Measurements from ENCODE around the gene COL1A1.

COL1A1 gene

DNA sequence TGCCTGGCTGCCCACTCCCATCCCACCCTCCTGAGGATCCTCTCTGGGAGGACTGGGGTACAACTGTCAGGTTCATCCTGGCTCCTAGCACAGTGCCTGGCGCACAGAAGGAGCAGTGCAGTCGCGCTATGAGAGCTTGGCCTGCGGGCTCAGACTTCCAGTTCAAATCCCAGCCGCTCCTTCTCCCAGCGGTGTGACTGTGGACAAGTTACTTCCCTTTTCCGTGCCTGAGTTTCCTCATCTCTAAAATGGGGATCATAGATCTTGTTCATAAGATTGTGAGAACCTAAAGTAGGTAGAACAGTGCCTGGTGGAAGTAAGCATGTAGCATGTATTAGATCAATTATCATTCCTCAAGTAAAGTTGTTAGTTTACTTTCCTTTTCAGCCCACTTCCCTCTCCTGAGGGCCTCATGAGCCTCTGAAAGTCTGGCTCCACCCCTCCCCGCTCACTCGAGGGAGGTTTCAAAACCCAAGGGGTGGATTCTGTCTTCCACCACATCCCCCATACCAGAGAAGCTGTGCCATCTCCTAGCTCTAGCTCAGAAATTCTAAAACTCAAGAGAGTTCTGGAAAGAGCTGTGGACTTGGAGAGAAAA, 19.9 kb upstream of the COL1A1 start:
- H3K27ac ChIP-seq (ENCODE audit: low read depth, low read length, poor library complexity, severe bottlenecking) = no peak overlapping the region
- H2AFZ ChIP-seq (ENCODE audit: low read length) = no peak overlapping the region

DNA sequence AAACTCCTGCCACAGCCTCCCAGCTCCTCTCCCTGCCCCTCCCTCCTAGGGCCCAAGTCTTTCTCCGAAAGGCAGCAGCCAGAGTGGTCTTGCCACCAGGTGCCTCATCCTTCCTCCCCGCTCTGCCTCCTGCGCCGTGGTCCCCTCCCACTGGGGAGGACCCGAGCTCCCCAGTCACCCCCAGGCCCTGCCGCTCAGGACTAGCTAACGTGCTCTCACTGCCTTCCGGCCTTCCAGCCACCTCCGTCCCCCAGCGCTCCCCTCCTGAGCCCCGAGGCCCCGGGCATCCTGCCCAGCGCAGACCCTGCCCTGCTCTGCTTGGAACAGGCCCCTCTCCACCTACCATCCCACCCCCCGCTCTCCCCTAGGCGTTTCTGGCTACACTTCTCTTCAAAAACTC, 19.4 kb upstream of the COL1A1 start:
- no peak overlapping the region for H3K27ac ChIP-seq (ENCODE audit: low read depth, low read length, poor library complexity, severe bottlenecking)
- H3K9ac ChIP-seq (ENCODE audit: low read length) = no peak overlapping the region
- no peaks in the 10 kb centered on the region for H3F3A ChIP-seq (ENCODE audit: insufficient read depth, low read length)
- peaks cover 9% of the 10 kb centered on the region; the same call in 1 of the 2 replicates for H3K27me3 ChIP-seq (ENCODE audit: insufficient read depth, low read length)
- no peak overlapping the region for H3K4me2 ChIP-seq (ENCODE audit: low read length)
- H3K9me2 ChIP-seq (ENCODE audit: low read depth, low read length) = no peaks in the 10 kb centered on the region
- H3K36me3 ChIP-seq (ENCODE audit: insufficient read depth, low read length) = no peaks in the 10 kb centered on the region; the same call in 1 of the 2 replicates
- no peaks in the 10 kb centered on the region for H4K20me1 ChIP-seq (ENCODE audit: insufficient read depth, low read length)
- TF ChIP-seq EZH2 (IDR thresholded peaks at IDR 0.05; ENCODE audit: borderline replicate concordance, low read length) = no peak
- TF ChIP-seq, protein P1, sequence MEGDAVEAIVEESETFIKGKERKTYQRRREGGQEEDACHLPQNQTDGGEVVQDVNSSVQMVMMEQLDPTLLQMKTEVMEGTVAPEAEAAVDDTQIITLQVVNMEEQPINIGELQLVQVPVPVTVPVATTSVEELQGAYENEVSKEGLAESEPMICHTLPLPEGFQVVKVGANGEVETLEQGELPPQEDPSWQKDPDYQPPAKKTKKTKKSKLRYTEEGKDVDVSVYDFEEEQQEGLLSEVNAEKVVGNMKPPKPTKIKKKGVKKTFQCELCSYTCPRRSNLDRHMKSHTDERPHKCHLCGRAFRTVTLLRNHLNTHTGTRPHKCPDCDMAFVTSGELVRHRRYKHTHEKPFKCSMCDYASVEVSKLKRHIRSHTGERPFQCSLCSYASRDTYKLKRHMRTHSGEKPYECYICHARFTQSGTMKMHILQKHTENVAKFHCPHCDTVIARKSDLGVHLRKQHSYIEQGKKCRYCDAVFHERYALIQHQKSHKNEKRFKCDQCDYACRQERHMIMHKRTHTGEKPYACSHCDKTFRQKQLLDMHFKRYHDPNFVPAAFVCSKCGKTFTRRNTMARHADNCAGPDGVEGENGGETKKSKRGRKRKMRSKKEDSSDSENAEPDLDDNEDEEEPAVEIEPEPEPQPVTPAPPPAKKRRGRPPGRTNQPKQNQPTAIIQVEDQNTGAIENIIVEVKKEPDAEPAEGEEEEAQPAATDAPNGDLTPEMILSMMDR (IDR thresholded peaks at IDR 0.05; ENCODE audit: low read length) = no peak
- no peaks in the 10 kb centered on the region for H3K4me1 ChIP-seq (ENCODE audit: insufficient read depth, low read length, severe bottlenecking)
- H3K9me3 ChIP-seq (ENCODE audit: low read length) = peaks cover 3% of the 10 kb centered on the region
- no peak overlapping the region for H3K4me3 ChIP-seq (ENCODE audit: low read depth, low read length, poor library complexity, severe bottlenecking)
- no peaks in the 10 kb centered on the region for H3K79me2 ChIP-seq (ENCODE audit: insufficient read depth, low read length)
- H2AFZ ChIP-seq (ENCODE audit: low read length) = no peak overlapping the region

More for the DNA sequence above, 19.9 kb upstream of the COL1A1 start:
- Histone ChIP-seq H3K4me2 (ENCODE audit: low read length) (no peak overlapping the region), H3K79me2 (ENCODE audit: insufficient read depth, low read length) (no peaks in the 10 kb centered on the region), H3K27me3 (ENCODE audit: insufficient read depth, low read length) (peaks cover 9% of the 10 kb centered on the region; the same call in 1 of the 2 replicates), H3K9me2 (ENCODE audit: low read depth, low read length) (no peaks in the 10 kb centered on the region), H3K4me3 (ENCODE audit: low read depth, low read length, poor library complexity, severe bottlenecking) (no peak overlapping the region), H3F3A (ENCODE audit: insufficient read depth, low read length) (no peaks in the 10 kb centered on the region), H3K9ac (ENCODE audit: low read length) (no peak overlapping the region), H3K4me1 (ENCODE audit: insufficient read depth, low read length, severe bottlenecking) (no peaks in the 10 kb centered on the region), H3K36me3 (ENCODE audit: insufficient read depth, low read length) (no peaks in the 10 kb centered on the region; the same call in 1 of the 2 replicates), H4K20me1 (ENCODE audit: insufficient read depth, low read length) (no peaks in the 10 kb centered on the region), H3K9me3 (ENCODE audit: low read length) (peaks cover 4% of the 10 kb centered on the region)
- no peak for TF ChIP-seq EZH2 (IDR thresholded peaks at IDR 0.05; ENCODE audit: borderline replicate concordance, low read length)
- TF ChIP-seq, protein P1 (IDR thresholded peaks at IDR 0.05; ENCODE audit: low read length) = no peak

DNA sequence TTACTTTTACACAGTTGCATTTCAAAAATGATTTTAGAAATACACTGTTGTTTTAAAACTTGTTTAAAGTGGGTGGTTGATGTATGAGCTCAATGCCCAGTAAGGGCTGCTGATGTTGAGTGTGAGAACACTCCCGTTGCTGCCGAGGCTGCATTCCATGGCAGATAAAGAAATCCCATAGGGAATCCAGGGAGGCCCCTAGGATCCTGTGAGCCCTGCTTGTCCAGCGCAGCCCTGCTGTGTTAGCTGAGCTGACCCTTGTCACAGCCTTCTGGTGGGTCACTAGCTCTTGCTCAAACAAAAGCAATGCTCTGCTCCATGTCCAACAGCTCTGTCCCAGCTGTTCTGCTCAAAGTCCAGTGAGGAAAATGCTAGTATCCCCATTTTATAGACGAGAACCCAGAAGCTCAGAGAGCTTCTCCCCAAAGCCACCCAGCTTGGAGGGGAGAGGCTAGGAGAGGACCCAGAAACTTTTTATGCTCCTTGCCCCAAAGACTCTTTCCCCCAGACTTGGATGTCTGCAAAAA, 18.6 kb upstream of the COL1A1 start:
- H3K9me3 ChIP-seq (ENCODE audit: low read length) = no peaks in the 10 kb centered on the region
- no peak overlapping the region for H3K27ac ChIP-seq (ENCODE audit: low read depth, low read length, poor library complexity, severe bottlenecking)
- no peak overlapping the region for H3K9ac ChIP-seq (ENCODE audit: low read length)
- H3K4me3 ChIP-seq (ENCODE audit: low read depth, low read length, poor library complexity, severe bottlenecking) = no peak overlapping the region
- H3K4me2 ChIP-seq (ENCODE audit: low read length) = no peak overlapping the region
- H3K4me1 ChIP-seq (ENCODE audit: insufficient read depth, low read length, severe bottlenecking) = no peaks in the 10 kb centered on the region
- peaks cover 9% of the 10 kb centered on the region; the same call in 1 of the 2 replicates for H3K27me3 ChIP-seq (ENCODE audit: insufficient read depth, low read length)
- no peak overlapping the region for H2AFZ ChIP-seq (ENCODE audit: low read length)
- TF ChIP-seq, protein P1 (IDR thresholded peaks at IDR 0.05; ENCODE audit: low read length) = no peak
- TF ChIP-seq EZH2 (IDR thresholded peaks at IDR 0.05; ENCODE audit: borderline replicate concordance, low read length) = no peak
- H3K9me2 ChIP-seq (ENCODE audit: low read depth, low read length) = no peaks in the 10 kb centered on the region
- no peaks in the 10 kb centered on the region for H3K79me2 ChIP-seq (ENCODE audit: insufficient read depth, low read length)
- H3K36me3 ChIP-seq (ENCODE audit: insufficient read depth, low read length) = no peaks in the 10 kb centered on the region
- no peaks in the 10 kb centered on the region for H4K20me1 ChIP-seq (ENCODE audit: insufficient read depth, low read length)
- H3F3A ChIP-seq (ENCODE audit: insufficient read depth, low read length) = no peaks in the 10 kb centered on the region

Data from OCI-LY1 (cell line).